Esophagus (tissue), 2 donors: ENCODE results near the gene TP73. TPM values are rescaled to one million over a fixed set of nuclear protein-coding genes. Genes with fewer than 3 reads are reported as not detected.

ENCODE experiments used
- H3K27ac ChIP-seq, 2 donors: one replicate each; pipeline ENCODE4 v1.5.1; 2013; ENCODE audit warnings: low read depth in 2 of 2, mild to moderate bottlenecking in 2 of 2, inconsistent platforms in 1 of 2, low read length in 1 of 2, moderate library complexity in 1 of 2
- H3K27me3 ChIP-seq, 2 donors: one replicate each; pipeline ENCODE4 v1.6.1; 2013; ENCODE audit warnings: low read length in 2 of 2, control low read depth in 1 of 2, mild to moderate bottlenecking in 1 of 2; ENCODE audit not compliant: insufficient read depth in 2 of 2, control insufficient read depth in 1 of 2
- H3K36me3 ChIP-seq, 2 donors: one replicate each; pipeline ENCODE4 v1.6.1; 2013; ENCODE audit warnings: low read length in 1 of 2; ENCODE audit not compliant: control insufficient read depth in 2 of 2, insufficient read depth in 2 of 2
- H3K4me1 ChIP-seq, 2 donors: one replicate each; pipeline ENCODE4 v1.6.1; 2013; ENCODE audit warnings: low read length in 1 of 2; ENCODE audit not compliant: control insufficient read depth in 2 of 2, insufficient read depth in 2 of 2
- H3K4me3 ChIP-seq, 2 donors: one replicate each; pipeline ENCODE4 v1.5.1; 2013; ENCODE audit warnings: low read length in 2 of 2, mild to moderate bottlenecking in 2 of 2, low read depth in 1 of 2, moderate library complexity in 1 of 2
- H3K9me3 ChIP-seq, 2 donors: one replicate each; pipeline ENCODE4 v1.6.1; 2013; ENCODE audit warnings: mild to moderate bottlenecking in 2 of 2, low read depth in 1 of 2, low read length in 1 of 2, moderate library complexity in 1 of 2; ENCODE audit not compliant: control insufficient read depth in 2 of 2, insufficient read depth in 1 of 2
- WGBS, 2 donors: extraction: QIAGEN DNeasy Blood & Tissue Kit; methylation state at CpG; one replicate each; pipeline ENCODE4 v1.1.7; 2013; 5-methylcytosine and 5-hydroxymethylcytosine counted together
- polyA plus RNA-seq, 2 donors: library from polyadenylated mRNA; stranded (reverse); fragments of 200-250 nt; gene quantifications; one replicate each; pipeline ENCODE4 v1.2.3, GENCODE V29; 2013
- donor health status: healthy with polysubstance abuse.
- donor health status: Bipolar disorder and iron deficiency.

Gene TP73
- polyA plus RNA-seq, 2 donors, result 3.5 to 6.0 TPM

DNA sequence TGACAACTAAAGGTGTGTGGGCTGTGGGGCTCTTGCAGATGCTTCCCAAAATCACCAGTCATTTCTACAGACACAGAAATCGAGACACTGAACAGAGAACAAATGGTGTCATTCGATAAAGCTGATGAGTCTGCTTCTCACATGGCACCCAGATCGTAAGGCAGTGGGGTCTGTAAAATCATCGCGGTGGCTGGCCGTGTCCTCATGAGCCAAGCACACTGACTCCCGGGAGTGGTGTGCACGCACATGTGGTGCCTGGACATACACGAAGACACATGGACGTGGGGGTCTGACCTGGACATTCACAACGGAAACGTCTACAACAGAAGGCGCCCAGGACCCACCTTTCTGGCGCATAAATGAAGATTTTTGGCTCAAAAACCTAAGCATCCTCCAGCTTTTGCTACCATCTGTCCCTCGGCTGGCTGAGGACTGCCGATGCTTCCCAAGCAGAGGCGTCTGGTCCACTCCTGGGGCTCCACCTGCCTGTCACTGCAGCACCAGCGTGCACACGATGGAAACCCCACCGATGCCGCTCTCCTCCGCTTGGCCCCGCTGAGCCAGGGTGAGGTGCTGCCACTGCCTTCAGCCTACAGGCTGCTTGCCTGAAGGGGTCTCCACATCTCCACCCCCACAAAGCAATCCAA is 127.1 kb downstream of the TP73 start:
- Histone ChIP-seq H3K4me1 (peaks cover 3 to 20% of the 10 kb centered on the region in 2 donors), H3K36me3 (peaks cover 7 to 53% of the 10 kb centered on the region in 2 donors), H3K9me3 (no peaks in the 10 kb centered on the region), H3K4me3 (no peak overlapping the region), H3K27ac (no peak overlapping the region), H3K27me3 (no peaks in the 10 kb centered on the region)
- 91 to 92% methylated on average over 23 of the region's 23 CpGs for WGBS, 2 donors

- H3K36me3 ChIP-seq, result peaks cover 9 to 55% of the 10 kb centered on the region in 2 donors
- H3K9me3 ChIP-seq, result no peaks in the 10 kb centered on the region
- H3K27me3 ChIP-seq, result no peaks in the 10 kb centered on the region
- H3K4me3 ChIP-seq, result no peak overlapping the region
- H3K27ac ChIP-seq, result no peak overlapping the region
- 92 to 93% methylated on average over 20 of the region's 20 CpGs for WGBS, 2 donors
- H3K4me1 ChIP-seq, result peaks cover 3 to 20% of the 10 kb centered on the region in 2 donors
Measured at GRCh38 chr1:3779912-3780416, 127.6 kb downstream of the TP73 start.

- Histone ChIP-seq H3K36me3 (peaks cover 12 to 60% of the 10 kb centered on the region in 2 donors), H3K4me1 (peaks cover 3 to 12% of the 10 kb centered on the region in 2 donors), H3K4me3 (no peak overlapping the region), H3K9me3 (no peaks in the 10 kb centered on the region), H3K27me3 (no peaks in the 10 kb centered on the region), H3K27ac (no peak overlapping the region)
- 85% methylated on average over 21 of the region's 21 CpGs for WGBS, 2 donors
Measured at GRCh38 chr1:3780901-3781300, 128.6 kb downstream of the TP73 start.

DNA sequence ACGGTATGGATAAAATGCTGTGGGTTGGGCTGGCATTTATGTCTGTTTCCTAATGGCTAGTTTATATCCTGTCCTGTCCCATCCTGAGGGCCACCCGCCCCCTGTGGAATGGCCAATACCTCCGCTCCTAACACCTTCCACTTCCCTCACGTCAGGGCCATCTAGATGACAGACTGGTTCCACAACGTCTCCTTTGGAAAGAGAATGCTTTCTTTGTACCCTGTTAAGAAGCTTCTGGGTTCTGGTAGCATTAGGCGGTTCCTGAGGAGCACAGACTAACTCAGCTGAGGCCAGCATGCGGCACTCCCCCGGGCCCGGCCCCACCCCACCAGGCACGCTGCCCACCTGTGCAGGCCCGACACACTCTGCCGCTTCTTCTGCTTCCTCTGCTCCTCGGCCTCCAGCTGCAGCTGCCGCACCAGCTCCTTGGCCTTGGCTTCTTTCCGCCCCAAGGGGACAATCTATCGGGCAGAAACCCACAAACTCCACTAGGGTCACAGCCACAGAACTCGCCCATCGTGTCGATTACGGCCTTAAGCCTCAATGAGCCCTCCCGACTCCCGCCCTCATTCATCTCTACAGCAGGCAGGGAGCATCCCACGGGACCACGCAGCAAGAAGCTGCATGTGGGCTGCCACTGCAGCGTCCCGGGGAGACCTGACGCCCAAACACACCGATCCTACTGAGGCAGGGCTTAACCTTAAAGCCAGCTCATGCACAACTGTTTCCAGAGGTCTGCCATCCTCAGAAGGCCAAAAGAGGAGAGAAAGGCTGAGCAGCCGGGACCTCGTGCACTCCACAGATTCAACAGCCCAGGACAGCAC is 131.5 kb downstream of the TP73 start:
- Histone ChIP-seq H3K27ac (no peak overlapping the region), H3K36me3 (peaks cover 12 to 72% of the 10 kb centered on the region in 2 donors), H3K4me3 (no peak overlapping the region), H3K27me3 (no peaks in the 10 kb centered on the region), H3K4me1 (no peaks in the 10 kb centered on the region), H3K9me3 (no peaks in the 10 kb centered on the region)
- 93 to 94% methylated on average over 30 of the region's 30 CpGs for WGBS, 2 donors

DNA sequence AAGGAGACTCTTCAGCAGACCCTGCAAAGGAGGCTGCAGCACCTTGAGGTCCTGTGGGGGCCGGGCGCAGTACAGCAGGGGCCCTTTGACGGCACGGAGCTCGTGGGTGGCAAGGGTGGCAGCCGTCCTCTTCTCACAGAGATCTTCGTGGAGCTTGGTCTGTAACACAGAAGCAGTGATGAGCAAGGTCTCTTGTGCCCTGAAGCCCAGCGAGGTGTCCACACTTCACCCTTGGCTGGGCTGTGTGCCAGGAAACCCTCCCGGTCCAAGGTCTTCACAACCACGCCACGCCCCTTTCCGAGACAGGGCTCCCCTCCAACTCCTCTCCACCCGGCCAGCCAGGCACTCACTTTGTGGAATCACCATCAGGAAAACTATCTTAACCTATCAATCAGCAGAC is 132.7 kb downstream of the TP73 start:
- 77 to 80% methylated on average over 13 of the region's 13 CpGs for WGBS, 2 donors
- H3K27ac ChIP-seq, result no peak overlapping the region
- H3K36me3 ChIP-seq, result peaks cover 11 to 66% of the 10 kb centered on the region in 2 donors
- H3K27me3 ChIP-seq, result no peaks in the 10 kb centered on the region
- H3K4me3 ChIP-seq, result no peak overlapping the region
- no peaks in the 10 kb centered on the region for H3K9me3 ChIP-seq
- peaks cover 0 to 5% of the 10 kb centered on the region in 2 donors for H3K4me1 ChIP-seq

DNA sequence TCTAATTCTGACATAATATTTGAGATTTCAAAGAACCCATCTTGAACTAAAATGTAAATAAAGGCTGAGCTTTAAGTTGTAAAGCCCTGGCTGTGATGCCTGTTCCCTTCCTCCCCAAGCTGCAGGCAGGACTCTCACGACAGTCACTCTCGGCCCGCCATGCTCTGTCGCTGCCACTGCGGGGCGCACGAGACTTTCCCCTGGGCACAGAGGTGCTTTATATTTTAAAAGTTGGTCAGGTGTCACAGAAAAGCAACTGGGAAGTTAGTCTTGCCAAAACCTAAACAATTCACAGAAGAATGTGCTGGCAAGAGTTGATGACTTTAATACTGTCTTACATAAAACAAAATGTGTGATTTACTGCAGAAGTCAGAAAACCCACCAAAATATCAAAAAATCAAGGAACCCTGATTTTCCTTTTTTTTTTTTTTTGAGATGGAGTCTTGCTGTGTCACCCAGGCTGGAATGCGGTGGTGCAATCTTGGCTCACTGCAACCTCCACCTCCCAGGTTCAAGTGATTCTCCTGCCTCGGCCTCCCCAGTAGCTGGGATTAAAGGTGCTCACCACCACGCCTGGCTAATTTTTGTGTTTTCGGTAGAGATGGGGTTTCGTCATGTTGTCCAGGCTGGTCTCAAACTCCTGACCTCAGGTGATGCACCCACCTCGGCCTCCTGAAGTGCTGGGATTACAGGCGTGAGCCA is 133.3 kb downstream of the TP73 start:
- Histone ChIP-seq H3K36me3 (peaks cover 13 to 65% of the 10 kb centered on the region in 2 donors), H3K9me3 (no peaks in the 10 kb centered on the region), H3K4me1 (peaks cover 4 to 5% of the 10 kb centered on the region in 2 donors), H3K4me3 (no peak overlapping the region), H3K27ac (no peak overlapping the region), H3K27me3 (no peaks in the 10 kb centered on the region)
- 80 to 83% methylated on average over 14 of the region's 14 CpGs for WGBS, 2 donors

Other genes starting within 250 kb of the TP73 start
- gene ARHGEF16, start 197.9 kb upstream of the TP73 start, polyA plus RNA-seq, result 10 to 100 TPM; 14.2 to 20.6 TPM
- 10 to 100 TPM; 11.8 to 23.7 TPM for gene MEGF6, start 41.0 kb upstream of the TP73 start, polyA plus RNA-seq
- 10 to 100 TPM; 20.1 to 32.8 TPM for gene TPRG1L, start 27.5 kb upstream of the TP73 start, polyA plus RNA-seq
- 10 to 100 TPM; 13.6 to 16.4 TPM for gene WRAP73, start 2.4 kb upstream of the TP73 start, polyA plus RNA-seq
- not detected for gene CCDC27, start 99.9 kb downstream of the TP73 start, polyA plus RNA-seq
- 1 to 10 TPM; 1.1 to 1.9 TPM for gene SMIM1, start 120.2 kb downstream of the TP73 start, polyA plus RNA-seq
- 10 to 100 TPM; 10.4 to 17.8 TPM for gene LRRC47, start 144.0 kb downstream of the TP73 start, polyA plus RNA-seq
- 1 to 10 TPM; 6.6 to 7.0 TPM for gene CEP104, start 204.7 kb downstream of the TP73 start, polyA plus RNA-seq
- gene DFFB, start 205.0 kb downstream of the TP73 start, polyA plus RNA-seq, result 1 to 10 TPM; 1.9 to 2.3 TPM
- gene C1orf174, start 247.8 kb downstream of the TP73 start, polyA plus RNA-seq, result 10 to 100 TPM; 10.7 to 11.6 TPM